GM12875 (cell line): Measurements from ENCODE around the gene DBI.

Source experiments
- H3K4me3 ChIP-seq: one replicate; pipeline ENCODE4 v1.5.1; 2011; ENCODE audit warnings: low read depth, low read length, control low read depth
- TF ChIP-seq, protein P1 (sequence below): IDR thresholded peaks from 2 replicates; pipeline ENCODE4 v1.5.1; 2011; ENCODE audit warnings: low read depth, mild to moderate bottlenecking, control low read depth, inconsistent platforms, low read length, moderate library complexity, borderline replicate concordance; ENCODE audit not compliant: insufficient read depth

The DBI gene

DNA sequence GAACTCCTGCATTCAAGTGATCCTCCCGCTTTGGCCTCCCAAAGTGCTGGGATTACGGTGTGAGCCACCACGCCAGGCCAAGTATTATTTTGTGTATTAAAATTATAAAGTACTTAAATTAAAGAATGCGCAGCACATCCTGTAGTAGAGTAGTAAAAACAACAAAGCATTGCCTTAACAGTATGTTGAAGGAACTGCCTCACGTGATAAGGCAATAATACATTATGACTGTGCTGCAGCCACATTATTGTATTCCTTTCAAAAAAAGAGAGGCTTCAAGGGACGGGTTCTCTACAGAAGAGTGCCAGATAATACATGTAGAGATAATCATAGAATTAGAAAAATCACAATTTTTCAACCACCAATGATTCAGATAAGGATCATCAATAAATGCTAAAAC, 33.8 kb upstream of the DBI start:
- H3K4me3 ChIP-seq: no peak overlapping the region
- TF ChIP-seq, protein P1, sequence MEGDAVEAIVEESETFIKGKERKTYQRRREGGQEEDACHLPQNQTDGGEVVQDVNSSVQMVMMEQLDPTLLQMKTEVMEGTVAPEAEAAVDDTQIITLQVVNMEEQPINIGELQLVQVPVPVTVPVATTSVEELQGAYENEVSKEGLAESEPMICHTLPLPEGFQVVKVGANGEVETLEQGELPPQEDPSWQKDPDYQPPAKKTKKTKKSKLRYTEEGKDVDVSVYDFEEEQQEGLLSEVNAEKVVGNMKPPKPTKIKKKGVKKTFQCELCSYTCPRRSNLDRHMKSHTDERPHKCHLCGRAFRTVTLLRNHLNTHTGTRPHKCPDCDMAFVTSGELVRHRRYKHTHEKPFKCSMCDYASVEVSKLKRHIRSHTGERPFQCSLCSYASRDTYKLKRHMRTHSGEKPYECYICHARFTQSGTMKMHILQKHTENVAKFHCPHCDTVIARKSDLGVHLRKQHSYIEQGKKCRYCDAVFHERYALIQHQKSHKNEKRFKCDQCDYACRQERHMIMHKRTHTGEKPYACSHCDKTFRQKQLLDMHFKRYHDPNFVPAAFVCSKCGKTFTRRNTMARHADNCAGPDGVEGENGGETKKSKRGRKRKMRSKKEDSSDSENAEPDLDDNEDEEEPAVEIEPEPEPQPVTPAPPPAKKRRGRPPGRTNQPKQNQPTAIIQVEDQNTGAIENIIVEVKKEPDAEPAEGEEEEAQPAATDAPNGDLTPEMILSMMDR: no peak

- TF ChIP-seq, protein P1: no peak
- no peak overlapping the region for H3K4me3 ChIP-seq
Measured at GRCh38 chr2:119333360-119333759, 33.4 kb upstream of the DBI start.

DNA sequence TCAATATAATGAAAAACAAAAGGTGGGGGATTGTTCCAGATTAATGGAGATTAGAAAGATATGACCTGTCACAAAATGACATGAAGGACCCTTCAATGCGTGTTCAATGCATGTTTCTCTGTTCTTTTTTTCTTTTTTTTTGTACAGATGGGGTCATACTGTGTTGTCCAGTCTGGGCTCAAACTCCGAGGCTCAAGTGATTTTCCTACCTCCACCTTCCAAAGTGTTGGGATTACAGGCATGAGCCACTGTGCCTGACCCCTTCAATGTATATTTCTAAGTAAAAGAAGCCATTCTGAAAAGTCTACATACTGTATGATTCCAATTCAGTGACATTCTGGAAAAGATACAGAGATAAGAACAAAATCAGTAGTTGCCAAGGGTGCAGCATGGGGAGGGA, 32.9 kb upstream of the DBI start:
- TF ChIP-seq, protein P1: no peak
- H3K4me3 ChIP-seq: no peak overlapping the region

- TF ChIP-seq, protein P1: no peak
- no peak overlapping the region for H3K4me3 ChIP-seq
Measured at GRCh38 chr2:119337749-119338148, 29.0 kb upstream of the DBI start.

- no peak overlapping the region for H3K4me3 ChIP-seq
- TF ChIP-seq, protein P1: no peak
Measured at GRCh38 chr2:119338272-119338671, 28.5 kb upstream of the DBI start.

DNA sequence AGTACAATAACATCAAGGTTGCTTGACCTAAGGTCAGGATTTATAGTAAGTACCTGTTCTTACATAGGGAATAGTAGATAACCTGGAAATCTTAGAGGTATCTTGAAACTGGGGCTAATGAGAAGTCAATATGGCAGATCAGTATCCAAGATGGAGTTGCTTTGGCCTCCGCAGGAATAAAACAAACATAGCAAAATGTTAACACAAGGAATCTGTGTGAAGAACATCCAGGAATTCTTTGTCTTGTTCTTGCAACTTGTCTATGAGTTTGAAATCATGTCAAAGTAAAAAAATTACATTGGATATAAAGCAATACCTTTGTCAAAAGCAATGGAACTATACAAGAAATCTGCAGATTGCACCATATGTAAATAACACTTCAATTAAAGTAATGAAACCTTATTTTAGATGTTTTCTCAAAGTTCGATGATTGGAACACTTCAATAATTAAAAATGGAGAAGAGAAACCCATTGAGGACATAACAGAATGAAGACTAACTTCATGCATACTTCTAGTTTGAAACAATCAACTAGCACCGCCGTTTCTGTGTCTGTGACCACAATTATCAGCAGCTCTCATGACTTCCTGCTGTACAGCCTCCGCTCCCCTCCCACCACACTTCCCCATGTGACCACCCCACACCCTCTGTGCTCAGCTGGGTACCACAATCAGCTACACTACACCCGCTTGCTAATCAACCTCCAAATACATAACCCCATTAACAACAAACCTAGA, 27.8 kb upstream of the DBI start:
- TF ChIP-seq, protein P1: no peak
- H3K4me3 ChIP-seq: no peak overlapping the region

- TF ChIP-seq, protein P1: no peak
- no peak overlapping the region for H3K4me3 ChIP-seq
Measured at GRCh38 chr2:119339562-119339923, 27.2 kb upstream of the DBI start.
